GM18951 (cell line): ENCODE data around the gene TTC39C.

Experiments used
- POLR2A ChIP-seq: IDR thresholded peaks from 4 replicates; pipeline ENCODE4 v1.6.1; 2011; ENCODE audit warnings: mild to moderate bottlenecking; ENCODE audit not compliant: insufficient read length, insufficient read depth; ENCODE audit errors: extremely low read depth
- in situ Hi-C: fragments of 300-500 bp; cut with MboI; formaldehyde crosslinking; loops from one replicate; pipeline ENCODE4 v1.12.0; 2022; ENCODE audit warnings: low sequenced_read_pairs, mixed read lengths, inconsistent platforms; ENCODE audit not compliant: unreplicated experiment

Gene TTC39C

GRCh38 chr18:24180048-24180447 lies 165.5 kb downstream of the TTC39C start:
- TF ChIP-seq POLR2A: no peak
- in situ Hi-C loops: no loop called here

- in situ Hi-C loops: no loop called here
- TF ChIP-seq POLR2A: no peak
These were observed 167.3 kb downstream of the TTC39C start for GRCh38 chr18:24181806-24182205.
